MM.1S (cell line): ENCODE data around the gene VCL.

ENCODE experiments used
- EZH2 ChIP-seq: fragments of 300-600 bp; sonication (generic); optimal IDR thresholded peaks from 2 replicates; pipeline ENCODE3; 2017; ENCODE audit warnings: low read depth, mild to moderate bottlenecking, antibody characterized with exemption, low read length, mixed read lengths
- TF ChIP-seq, protein P1 (sequence below): fragments of 300-600 bp; sonication (generic); IDR thresholded peaks from 2 replicates; pipeline ENCODE4 v1.5.1; 2016; ENCODE audit warnings: antibody characterized with exemption, low read length, mixed read lengths

- no peak for TF ChIP-seq EZH2
- TF ChIP-seq, protein P1, sequence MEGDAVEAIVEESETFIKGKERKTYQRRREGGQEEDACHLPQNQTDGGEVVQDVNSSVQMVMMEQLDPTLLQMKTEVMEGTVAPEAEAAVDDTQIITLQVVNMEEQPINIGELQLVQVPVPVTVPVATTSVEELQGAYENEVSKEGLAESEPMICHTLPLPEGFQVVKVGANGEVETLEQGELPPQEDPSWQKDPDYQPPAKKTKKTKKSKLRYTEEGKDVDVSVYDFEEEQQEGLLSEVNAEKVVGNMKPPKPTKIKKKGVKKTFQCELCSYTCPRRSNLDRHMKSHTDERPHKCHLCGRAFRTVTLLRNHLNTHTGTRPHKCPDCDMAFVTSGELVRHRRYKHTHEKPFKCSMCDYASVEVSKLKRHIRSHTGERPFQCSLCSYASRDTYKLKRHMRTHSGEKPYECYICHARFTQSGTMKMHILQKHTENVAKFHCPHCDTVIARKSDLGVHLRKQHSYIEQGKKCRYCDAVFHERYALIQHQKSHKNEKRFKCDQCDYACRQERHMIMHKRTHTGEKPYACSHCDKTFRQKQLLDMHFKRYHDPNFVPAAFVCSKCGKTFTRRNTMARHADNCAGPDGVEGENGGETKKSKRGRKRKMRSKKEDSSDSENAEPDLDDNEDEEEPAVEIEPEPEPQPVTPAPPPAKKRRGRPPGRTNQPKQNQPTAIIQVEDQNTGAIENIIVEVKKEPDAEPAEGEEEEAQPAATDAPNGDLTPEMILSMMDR: no peak
Observed at GRCh38 chr10:74139981-74140380, 142.1 kb downstream of the VCL start.
